HepG2 (cell line): ENCODE results near the gene PPM1M. TPM values are rescaled to one million over a fixed set of nuclear protein-coding genes. Genes with fewer than 3 reads are reported as not detected.

Source experiments
- ARHGAP35 ChIP-seq: sonication (generic); formaldehyde crosslinking; IDR thresholded peaks from 2 replicates; pipeline ENCODE4 v1.9.0; 2022; ENCODE audit warnings: mild to moderate bottlenecking, inconsistent platforms, moderate library complexity, missing genetic modification reagents, borderline replicate concordance
- HNF4A ChIP-seq: sonication (generic); formaldehyde crosslinking; IDR thresholded peaks from 2 replicates; pipeline ENCODE4 v1.4.0; 2020; ENCODE audit warnings: missing genetic modification reagents
- NCOA5 ChIP-seq: sonication (generic); formaldehyde crosslinking; IDR thresholded peaks from 2 replicates; pipeline ENCODE4 v1.4.0; 2020; ENCODE audit warnings: missing genetic modification reagents
- NFYB ChIP-seq: sonication (generic); formaldehyde crosslinking; IDR thresholded peaks from 2 replicates; pipeline ENCODE4 v1.4.0; 2020; ENCODE audit warnings: missing genetic modification reagents
- RARA ChIP-seq: IDR thresholded peaks from 2 replicates; pipeline ENCODE4 v1.6.1; 2016; ENCODE audit warnings: missing genetic modification reagents, missing compliant biosample characterization
- ZBTB2 ChIP-seq: sonication (generic); formaldehyde crosslinking; IDR thresholded peaks from 2 replicates; pipeline ENCODE4 v1.8.0; 2022; ENCODE audit warnings: low read depth, missing genetic modification reagents
- ZNF224 ChIP-seq: sonication (generic); formaldehyde crosslinking; IDR thresholded peaks from 2 replicates; pipeline ENCODE4 v1.5.0; 2020; ENCODE audit warnings: mild to moderate bottlenecking, missing genetic modification reagents
- ZNF235 ChIP-seq: sonication (generic); formaldehyde crosslinking; IDR thresholded peaks from 2 replicates; pipeline ENCODE4 v1.8.1; 2023; ENCODE audit warnings: mild to moderate bottlenecking, missing genetic modification reagents, borderline replicate concordance
- ZNF275 ChIP-seq: sonication (generic); formaldehyde crosslinking; IDR thresholded peaks from 2 replicates; pipeline ENCODE4 v1.8.0; 2022; ENCODE audit warnings: missing genetic modification reagents, mild to moderate bottlenecking, inconsistent platforms, borderline replicate concordance
- ZNF652 ChIP-seq: IDR thresholded peaks from 2 replicates; pipeline ENCODE4 v1.6.1; 2016; ENCODE audit warnings: low read depth, borderline replicate concordance
- ZNF782 ChIP-seq: sonication (generic); formaldehyde crosslinking; IDR thresholded peaks from 2 replicates; pipeline ENCODE4 v1.4.0; 2020; ENCODE audit warnings: missing genetic modification reagents, mild to moderate bottlenecking, borderline replicate concordance
- ZNF816 ChIP-seq: sonication (generic); formaldehyde crosslinking; IDR thresholded peaks from 2 replicates; pipeline ENCODE4 v1.8.0; 2022; ENCODE audit warnings: missing genetic modification reagents, mild to moderate bottlenecking, borderline replicate concordance
- polyA plus RNA-seq, 8 experiments: library from polyadenylated mRNA; depleted of rRNA in 3 of 8; stranded (reverse) in 7 of 8; unstranded in 1 of 8; fragments of >200 nt; fragmentation: Illumina TruSeq in 4 of 8; extraction: Trizol in 4 of 8; gene quantifications; 2 replicates each; pipeline versions ENCODE4 v1.2.1 to v1.2.3, GENCODE V29; 2011 to 2016; ENCODE audit warnings: low read depth in 4 of 8, missing spikeins in 1 of 8, mixed read lengths in 1 of 8; ENCODE audit not compliant: insufficient read depth in 1 of 8
- total RNA-seq, 5 experiments: library from RNA; depleted of rRNA; stranded (reverse); fragments of >200 nt; fragmentation: Illumina TruSeq; extraction: Trizol; gene quantifications; 2 replicates each; pipeline ENCODE4 v1.2.3, GENCODE V29; 2016; ENCODE audit warnings: low read depth in 1 of 5
- TF ChIP-seq, protein P1 (sequence below): sonication (generic); formaldehyde crosslinking; IDR thresholded peaks from 2 replicates; pipeline ENCODE4 v1.4.0; 2020; ENCODE audit warnings: mild to moderate bottlenecking, low read depth, missing genetic modification reagents
- TF ChIP-seq, protein P2 (sequence below): sonication (generic); formaldehyde crosslinking; IDR thresholded peaks from 2 replicates; pipeline ENCODE4 v1.4.0; 2020; ENCODE audit warnings: mild to moderate bottlenecking, low read depth, missing genetic modification reagents
- TF ChIP-seq, protein P3 (sequence below): sonication (generic); formaldehyde crosslinking; IDR thresholded peaks from 2 replicates; pipeline ENCODE4 v1.5.1; 2020; ENCODE audit warnings: missing genetic modification reagents, mild to moderate bottlenecking, borderline replicate concordance
- TF ChIP-seq, protein P4 (sequence below): sonication (generic); formaldehyde crosslinking; IDR thresholded peaks from 2 replicates; pipeline ENCODE4 v1.4.0; 2020; ENCODE audit warnings: mild to moderate bottlenecking, missing genetic modification reagents
- TF ChIP-seq, protein P5 (sequence below): sonication (generic); formaldehyde crosslinking; IDR thresholded peaks from 2 replicates; pipeline ENCODE4 v1.4.0; 2020; ENCODE audit warnings: missing genetic modification reagents
- TF ChIP-seq, protein P6 (sequence below): sonication (generic); formaldehyde crosslinking; IDR thresholded peaks from 2 replicates; pipeline ENCODE4 v1.4.0; 2020; ENCODE audit warnings: mild to moderate bottlenecking, missing genetic modification reagents

Gene PPM1M
- total and polyA plus RNA-seq, 2 of the 13 experiments (the other 11 are each of a cell fraction or from before 2014, with no cell fraction given) = 2.5 to 5.9 TPM

- TF ChIP-seq ZNF275 (CRISPR knock-in tag) = no peak
- TF ChIP-seq, protein P1, sequence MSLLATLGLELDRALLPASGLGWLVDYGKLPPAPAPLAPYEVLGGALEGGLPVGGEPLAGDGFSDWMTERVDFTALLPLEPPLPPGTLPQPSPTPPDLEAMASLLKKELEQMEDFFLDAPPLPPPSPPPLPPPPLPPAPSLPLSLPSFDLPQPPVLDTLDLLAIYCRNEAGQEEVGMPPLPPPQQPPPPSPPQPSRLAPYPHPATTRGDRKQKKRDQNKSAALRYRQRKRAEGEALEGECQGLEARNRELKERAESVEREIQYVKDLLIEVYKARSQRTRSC (CRISPR knock-in tag) = no peak
- TF ChIP-seq, protein P2, sequence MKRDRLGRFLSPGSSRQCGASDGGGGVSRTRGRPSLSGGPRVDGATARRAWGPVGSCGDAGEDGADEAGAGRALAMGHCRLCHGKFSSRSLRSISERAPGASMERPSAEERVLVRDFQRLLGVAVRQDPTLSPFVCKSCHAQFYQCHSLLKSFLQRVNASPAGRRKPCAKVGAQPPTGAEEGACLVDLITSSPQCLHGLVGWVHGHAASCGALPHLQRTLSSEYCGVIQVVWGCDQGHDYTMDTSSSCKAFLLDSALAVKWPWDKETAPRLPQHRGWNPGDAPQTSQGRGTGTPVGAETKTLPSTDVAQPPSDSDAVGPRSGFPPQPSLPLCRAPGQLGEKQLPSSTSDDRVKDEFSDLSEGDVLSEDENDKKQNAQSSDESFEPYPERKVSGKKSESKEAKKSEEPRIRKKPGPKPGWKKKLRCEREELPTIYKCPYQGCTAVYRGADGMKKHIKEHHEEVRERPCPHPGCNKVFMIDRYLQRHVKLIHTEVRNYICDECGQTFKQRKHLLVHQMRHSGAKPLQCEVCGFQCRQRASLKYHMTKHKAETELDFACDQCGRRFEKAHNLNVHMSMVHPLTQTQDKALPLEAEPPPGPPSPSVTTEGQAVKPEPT = no peak
- TF ChIP-seq, protein P3, sequence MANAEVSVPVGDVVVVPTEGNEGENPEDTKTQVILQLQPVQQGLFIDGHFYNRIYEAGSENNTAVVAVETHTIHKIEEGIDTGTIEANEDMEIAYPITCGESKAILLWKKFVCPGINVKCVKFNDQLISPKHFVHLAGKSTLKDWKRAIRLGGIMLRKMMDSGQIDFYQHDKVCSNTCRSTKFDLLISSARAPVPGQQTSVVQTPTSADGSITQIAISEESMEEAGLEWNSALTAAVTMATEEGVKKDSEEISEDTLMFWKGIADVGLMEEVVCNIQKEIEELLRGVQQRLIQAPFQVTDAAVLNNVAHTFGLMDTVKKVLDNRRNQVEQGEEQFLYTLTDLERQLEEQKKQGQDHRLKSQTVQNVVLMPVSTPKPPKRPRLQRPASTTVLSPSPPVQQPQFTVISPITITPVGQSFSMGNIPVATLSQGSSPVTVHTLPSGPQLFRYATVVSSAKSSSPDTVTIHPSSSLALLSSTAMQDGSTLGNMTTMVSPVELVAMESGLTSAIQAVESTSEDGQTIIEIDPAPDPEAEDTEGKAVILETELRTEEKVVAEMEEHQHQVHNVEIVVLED (CRISPR knock-in tag) = no peak
- TF ChIP-seq RARA (CRISPR knock-in tag) = peak; percentile 89
- TF ChIP-seq ZNF652 (CRISPR knock-in tag) = no peak
- TF ChIP-seq, protein P4, sequence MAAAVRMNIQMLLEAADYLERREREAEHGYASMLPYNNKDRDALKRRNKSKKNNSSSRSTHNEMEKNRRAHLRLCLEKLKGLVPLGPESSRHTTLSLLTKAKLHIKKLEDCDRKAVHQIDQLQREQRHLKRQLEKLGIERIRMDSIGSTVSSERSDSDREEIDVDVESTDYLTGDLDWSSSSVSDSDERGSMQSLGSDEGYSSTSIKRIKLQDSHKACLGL (CRISPR knock-in tag) = no peak
- no peak for TF ChIP-seq NFYB (CRISPR knock-in tag)
- no peak for TF ChIP-seq ZNF224 (CRISPR knock-in tag)
- no peak for TF ChIP-seq ZNF816
- TF ChIP-seq NCOA5 (CRISPR knock-in tag) = no peak
- peak; percentile 63 for TF ChIP-seq HNF4A
- TF ChIP-seq, protein P5, sequence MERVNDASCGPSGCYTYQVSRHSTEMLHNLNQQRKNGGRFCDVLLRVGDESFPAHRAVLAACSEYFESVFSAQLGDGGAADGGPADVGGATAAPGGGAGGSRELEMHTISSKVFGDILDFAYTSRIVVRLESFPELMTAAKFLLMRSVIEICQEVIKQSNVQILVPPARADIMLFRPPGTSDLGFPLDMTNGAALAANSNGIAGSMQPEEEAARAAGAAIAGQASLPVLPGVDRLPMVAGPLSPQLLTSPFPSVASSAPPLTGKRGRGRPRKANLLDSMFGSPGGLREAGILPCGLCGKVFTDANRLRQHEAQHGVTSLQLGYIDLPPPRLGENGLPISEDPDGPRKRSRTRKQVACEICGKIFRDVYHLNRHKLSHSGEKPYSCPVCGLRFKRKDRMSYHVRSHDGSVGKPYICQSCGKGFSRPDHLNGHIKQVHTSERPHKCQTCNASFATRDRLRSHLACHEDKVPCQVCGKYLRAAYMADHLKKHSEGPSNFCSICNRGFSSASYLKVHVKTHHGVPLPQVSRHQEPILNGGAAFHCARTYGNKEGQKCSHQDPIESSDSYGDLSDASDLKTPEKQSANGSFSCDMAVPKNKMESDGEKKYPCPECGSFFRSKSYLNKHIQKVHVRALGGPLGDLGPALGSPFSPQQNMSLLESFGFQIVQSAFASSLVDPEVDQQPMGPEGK (CRISPR knock-in tag) = no peak
- TF ChIP-seq, protein P6, sequence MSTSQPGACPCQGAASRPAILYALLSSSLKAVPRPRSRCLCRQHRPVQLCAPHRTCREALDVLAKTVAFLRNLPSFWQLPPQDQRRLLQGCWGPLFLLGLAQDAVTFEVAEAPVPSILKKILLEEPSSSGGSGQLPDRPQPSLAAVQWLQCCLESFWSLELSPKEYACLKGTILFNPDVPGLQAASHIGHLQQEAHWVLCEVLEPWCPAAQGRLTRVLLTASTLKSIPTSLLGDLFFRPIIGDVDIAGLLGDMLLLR (CRISPR knock-in tag) = no peak
- no peak for TF ChIP-seq ZNF782 (CRISPR knock-in tag)
- no peak for TF ChIP-seq ARHGAP35
- no peak for TF ChIP-seq ZNF235 (CRISPR knock-in tag)
- no peak for TF ChIP-seq ZBTB2 (CRISPR knock-in tag)
Observed at GRCh38 chr3:52281981-52282801, 36.6 kb downstream of the PPM1M start (continued).
